MM.1S (cell line): ENCODE data around the gene CNFN.

Experiments
- DNase-seq: peaks from one replicate; pipeline ENCODE4 v3.0.0-alpha.2; 2015
- H2AFZ ChIP-seq: fragments of 300-600 bp; sonication (generic); 2 replicates; pipeline ENCODE4 v1.6.0; 2016; ENCODE audit warnings: antibody characterized with exemption, low read length
- H3F3A ChIP-seq: fragments of 300-600 bp; sonication (generic); 2 replicates; pipeline ENCODE4 v1.6.1; 2016; ENCODE audit warnings: mild to moderate bottlenecking, antibody characterized with exemption, low read length, moderate library complexity, mixed read lengths; ENCODE audit not compliant: insufficient read depth
- H3K27ac ChIP-seq: fragments of 300-600 bp; sonication (generic); 2 replicates; pipeline ENCODE4 v1.5.1; 2016; ENCODE audit warnings: mild to moderate bottlenecking, low read length
- H3K27me3 ChIP-seq: fragments of 300-600 bp; sonication (generic); replicated peaks from 2 replicates; pipeline ENCODE4 v1.6.0; 2016; ENCODE audit warnings: low read length; ENCODE audit not compliant: insufficient read depth
- H3K36me3 ChIP-seq: fragments of 300-600 bp; sonication (generic); replicated peaks from 2 replicates; pipeline ENCODE4 v1.6.1; 2016; ENCODE audit warnings: mild to moderate bottlenecking, low read length, mixed read lengths; ENCODE audit not compliant: insufficient read depth
- H3K4me1 ChIP-seq: fragments of 300-600 bp; sonication (generic); 2 replicates; pipeline ENCODE4 v1.6.1; 2016; ENCODE audit warnings: low read length, mixed read lengths
- H3K4me2 ChIP-seq: fragments of 300-600 bp; sonication (generic); 2 replicates; pipeline ENCODE4 v1.6.0; 2016; ENCODE audit warnings: low read depth, low read length
- H3K4me3 ChIP-seq: fragments of 300-600 bp; sonication (generic); 2 replicates; pipeline ENCODE4 v1.5.1; 2016; ENCODE audit warnings: low read length, mixed read lengths
- H3K79me2 ChIP-seq: fragments of 300-600 bp; sonication (generic); 2 replicates; pipeline ENCODE4 v1.6.1; 2016; ENCODE audit warnings: mixed run types, low read length, mixed read lengths
- H3K9ac ChIP-seq: fragments of 300-600 bp; sonication (generic); 2 replicates; pipeline ENCODE4 v1.6.1; 2016; ENCODE audit warnings: low read length, mixed read lengths
- H3K9me2 ChIP-seq: fragments of 300-600 bp; sonication (generic); replicated peaks from 2 replicates; pipeline ENCODE4 v1.6.1; 2016; ENCODE audit warnings: mild to moderate bottlenecking, low read length, mixed read lengths; ENCODE audit not compliant: insufficient read depth
- H3K9me3 ChIP-seq: fragments of 300-600 bp; sonication (generic); replicated peaks from 2 replicates; pipeline ENCODE4 v1.6.1; 2016; ENCODE audit warnings: mild to moderate bottlenecking, low read length, mixed read lengths; ENCODE audit not compliant: insufficient read depth
- H4K20me1 ChIP-seq: fragments of 300-600 bp; sonication (generic); 2 replicates; pipeline ENCODE4 v1.6.1; 2016; ENCODE audit warnings: mild to moderate bottlenecking, low read length, moderate library complexity, mixed read lengths; ENCODE audit not compliant: insufficient read depth
- CTCF ChIP-seq: fragments of 300-600 bp; sonication (generic); IDR thresholded peaks from 2 replicates; pipeline ENCODE4 v1.5.1; 2016; ENCODE audit warnings: antibody characterized with exemption, low read length, mixed read lengths
- EZH2 ChIP-seq: fragments of 300-600 bp; sonication (generic); optimal IDR thresholded peaks from 2 replicates; pipeline ENCODE3; 2017; ENCODE audit warnings: low read depth, mild to moderate bottlenecking, antibody characterized with exemption, low read length, mixed read lengths
- EZH2phosphoT487 ChIP-seq: fragments of 300-600 bp; sonication (generic); IDR thresholded peaks from 2 replicates; pipeline ENCODE4 v1.6.1; 2018; ENCODE audit warnings: antibody characterized with exemption, low read length

Gene CNFN

DNA sequence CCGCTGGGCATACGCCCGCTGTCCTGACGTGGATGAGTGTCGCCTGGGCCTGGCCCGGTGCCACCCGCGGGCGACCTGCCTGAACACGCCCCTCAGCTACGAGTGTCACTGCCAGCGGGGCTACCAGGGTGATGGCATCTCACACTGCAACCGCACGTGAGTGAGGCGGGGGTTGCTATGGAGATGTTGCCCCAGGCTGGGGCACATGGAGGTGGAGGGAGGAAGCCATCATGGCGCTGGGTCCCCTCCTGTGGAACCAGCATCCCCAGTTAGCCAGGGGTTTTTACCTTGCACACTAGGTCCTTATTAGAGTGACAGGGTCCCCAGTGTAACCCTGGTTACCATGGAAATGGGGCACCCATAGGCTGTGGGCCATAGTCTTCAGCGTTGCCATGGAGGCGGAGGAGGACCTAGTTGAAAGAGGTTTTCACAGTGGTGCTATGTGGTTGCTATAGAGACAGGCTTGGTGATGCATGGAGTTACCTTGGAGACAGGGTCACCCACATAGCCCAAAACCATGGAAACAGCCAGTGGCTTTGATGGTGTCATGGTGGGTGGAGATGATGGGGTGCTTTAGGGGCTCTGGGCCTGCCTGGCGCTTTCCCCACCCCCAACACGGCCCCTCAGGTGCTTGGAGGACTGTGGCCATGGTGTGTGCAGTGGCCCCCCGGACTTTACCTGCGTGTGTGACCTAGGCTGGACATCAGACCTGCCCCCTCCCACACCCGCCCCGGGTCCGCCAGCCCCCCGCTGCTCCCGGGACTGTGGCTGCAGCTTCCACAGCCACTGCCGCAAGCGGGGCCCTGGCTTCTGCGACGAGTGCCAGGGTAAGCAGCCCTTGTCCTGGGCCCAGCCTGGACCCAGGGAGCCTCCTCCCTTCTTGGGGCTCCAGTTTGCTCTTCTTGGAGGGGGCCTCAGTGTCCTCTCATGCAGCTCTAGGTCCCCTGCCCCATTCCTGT, 37.5 kb downstream of the CNFN start:
- no peak overlapping the region for H3K4me2 ChIP-seq
- no peak for DNase-seq
- H3K27me3 ChIP-seq: no peaks in the 10 kb centered on the region
- no peaks in the 10 kb centered on the region for H3K9me3 ChIP-seq
- H3F3A ChIP-seq: no peaks in the 10 kb centered on the region
- no peaks in the 10 kb centered on the region for H3K9me2 ChIP-seq
- H3K4me1 ChIP-seq: no peaks in the 10 kb centered on the region
- TF ChIP-seq CTCF: no peak
- no peak for TF ChIP-seq EZH2
- TF ChIP-seq EZH2phosphoT487: no peak
- no peaks in the 10 kb centered on the region for H4K20me1 ChIP-seq
- no peaks in the 10 kb centered on the region for H3K79me2 ChIP-seq
- no peak overlapping the region for H2AFZ ChIP-seq
- H3K9ac ChIP-seq: no peak overlapping the region
- no peak overlapping the region for H3K27ac ChIP-seq
- no peaks in the 10 kb centered on the region for H3K36me3 ChIP-seq
- H3K4me3 ChIP-seq: no peak overlapping the region

GRCh38 chr19:42351079-42351735, 38.9 kb downstream of the CNFN start:
- Histone ChIP-seq H3K27me3 (no peaks in the 10 kb centered on the region), H3K4me1 (no peaks in the 10 kb centered on the region), H3K4me3 (no peak overlapping the region), H3F3A (no peaks in the 10 kb centered on the region), H3K4me2 (no peak overlapping the region), H3K79me2 (no peaks in the 10 kb centered on the region), H3K9me2 (no peaks in the 10 kb centered on the region), H3K36me3 (no peaks in the 10 kb centered on the region), H3K9me3 (no peaks in the 10 kb centered on the region), H3K27ac (no peak overlapping the region), H4K20me1 (no peaks in the 10 kb centered on the region), H2AFZ (no peak overlapping the region), H3K9ac (no peak overlapping the region)
- no peak for DNase-seq
- TF ChIP-seq EZH2phosphoT487 (no peak), CTCF (no peak), EZH2 (no peak)

GRCh38 chr19:42350417-42350816, 39.7 kb downstream of the CNFN start:
- Histone ChIP-seq H3F3A (no peaks in the 10 kb centered on the region), H3K27ac (no peak overlapping the region), H3K4me1 (no peaks in the 10 kb centered on the region), H3K9me2 (no peaks in the 10 kb centered on the region), H3K79me2 (no peaks in the 10 kb centered on the region), H3K36me3 (no peaks in the 10 kb centered on the region), H3K9ac (no peak overlapping the region), H3K27me3 (no peaks in the 10 kb centered on the region), H4K20me1 (no peaks in the 10 kb centered on the region), H2AFZ (no peak overlapping the region), H3K4me2 (no peak overlapping the region), H3K9me3 (no peaks in the 10 kb centered on the region), H3K4me3 (no peak overlapping the region)
- DNase-seq: no peak
- no peak for TF ChIP-seq CTCF
- TF ChIP-seq EZH2phosphoT487: no peak
- TF ChIP-seq EZH2: no peak
